ENCODE results near the gene PF4V1.

Gene PF4V1

DNA sequence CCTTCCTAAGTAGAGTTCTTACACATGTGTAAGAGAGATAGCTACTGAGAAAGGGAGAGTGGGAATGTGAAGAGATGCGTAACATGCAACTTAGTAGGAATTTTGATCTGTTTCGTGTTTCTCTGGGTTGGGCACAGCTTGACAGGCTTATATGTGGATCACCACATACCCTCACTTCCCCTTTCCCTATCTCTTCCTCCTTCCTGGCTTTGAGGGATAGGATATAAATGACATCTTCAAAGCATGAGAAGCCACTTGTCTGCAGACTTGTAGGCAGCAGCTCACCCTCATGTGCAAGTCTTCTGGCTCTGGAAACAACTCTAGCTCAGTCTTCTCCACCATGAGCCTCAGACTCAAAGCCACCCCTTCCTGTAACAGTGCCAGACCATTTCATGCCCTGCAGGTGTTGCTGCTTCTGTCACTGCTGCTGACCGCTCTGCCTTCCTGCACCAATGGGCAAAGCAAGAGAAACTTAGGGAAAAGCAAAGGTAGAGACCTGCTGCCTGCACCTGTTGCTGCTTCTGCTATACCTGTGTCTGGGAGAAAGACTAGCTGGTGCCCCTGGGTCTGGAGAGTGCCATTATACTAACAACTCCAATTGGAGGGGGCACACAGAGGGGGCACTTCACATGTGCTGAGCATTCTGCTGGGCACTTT, 5.4 kb upstream of the PF4V1 start:
- no peak for DNase-seq

DNA sequence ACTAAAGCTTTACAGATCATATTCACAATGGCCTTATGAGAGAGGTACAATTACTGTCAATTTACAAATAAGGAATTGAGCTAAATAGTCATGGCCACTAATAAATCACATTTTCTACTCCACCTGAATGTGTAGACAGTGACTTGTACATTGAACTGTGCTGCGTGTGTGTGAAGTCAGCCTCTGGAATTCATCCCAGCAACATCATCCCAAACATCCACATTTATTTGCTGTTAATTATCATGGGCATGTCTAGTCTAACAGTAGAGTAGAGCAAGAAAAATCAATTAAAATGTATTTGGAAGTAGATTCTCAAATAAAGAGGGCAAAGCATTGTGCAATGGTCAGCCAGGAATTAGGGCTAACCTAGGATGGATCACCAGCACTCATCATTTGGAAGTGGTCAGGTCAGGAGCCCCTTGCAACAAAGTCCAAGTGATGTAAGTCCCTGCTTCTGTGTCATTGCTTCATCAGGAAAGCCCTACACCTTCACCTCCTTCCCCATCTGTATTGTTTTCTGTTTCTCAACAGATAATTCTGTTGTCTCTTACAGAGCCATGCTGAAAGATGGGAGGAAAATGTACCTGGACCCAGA, 4.8 kb upstream of the PF4V1 start:
- DNase-seq, result no peak

DNA sequence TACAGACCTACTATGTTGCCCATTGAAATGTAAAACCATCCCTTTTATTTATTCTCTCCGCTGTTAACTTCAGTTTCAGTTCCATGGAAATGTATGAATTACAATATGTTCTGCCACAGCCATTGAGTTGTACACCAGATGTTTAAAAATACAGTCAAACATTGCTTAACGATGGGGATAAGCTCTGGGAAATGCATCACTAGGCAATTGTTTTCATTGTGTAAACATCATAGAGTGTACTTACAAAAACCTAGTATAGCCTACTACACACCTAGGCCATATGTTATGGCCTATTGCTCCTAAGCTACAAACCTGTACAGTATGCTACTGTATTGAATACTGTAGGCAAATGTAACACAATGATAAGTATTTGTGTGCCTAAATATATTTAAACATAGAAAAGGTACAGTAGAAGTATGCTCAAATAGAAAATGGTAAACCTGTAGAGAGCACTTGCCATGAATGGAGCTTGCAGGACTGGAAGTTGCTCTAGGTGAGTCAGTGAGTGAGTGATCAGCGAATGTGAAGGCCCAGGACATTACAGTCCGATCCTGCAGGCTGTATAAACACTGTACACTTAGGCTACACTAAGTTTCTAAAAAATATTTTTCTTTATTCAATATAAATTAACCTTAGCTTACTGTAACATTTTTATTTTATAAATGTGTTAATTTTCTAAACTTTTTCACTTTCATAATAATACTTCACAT, 2.7 kb upstream of the PF4V1 start:
- DNase-seq, result no peak

DNA sequence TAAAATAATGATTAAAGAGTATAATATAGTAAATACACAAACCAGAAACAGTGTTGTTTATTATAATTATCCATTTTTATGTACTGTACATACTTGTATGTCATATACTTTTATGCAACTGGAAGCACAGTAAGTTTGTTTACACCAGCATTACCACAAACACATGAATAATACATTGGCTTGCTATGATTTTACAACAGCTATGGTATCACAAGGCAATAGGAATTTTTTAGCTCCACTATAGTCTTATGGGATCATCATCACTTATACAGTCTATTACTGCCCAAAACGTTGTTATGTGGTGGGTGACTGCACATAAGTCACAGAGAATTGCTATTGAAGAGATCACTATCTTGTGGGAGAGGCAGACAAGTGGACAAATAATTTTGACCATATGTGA, 1.8 kb upstream of the PF4V1 start:
- DNase-seq, result no peak

- DNase-seq, result no peak
Measured at GRCh38 chr4:73852771-73853170, 325 bp upstream of the PF4V1 start.

- no peak for DNase-seq
Measured at GRCh38 chr4:73853718-73854473, 800 bp downstream of the PF4V1 start.

GRCh38 chr4:73855406-73855805, 2.3 kb downstream of the PF4V1 start:
- DNase-seq, result no peak

DNA sequence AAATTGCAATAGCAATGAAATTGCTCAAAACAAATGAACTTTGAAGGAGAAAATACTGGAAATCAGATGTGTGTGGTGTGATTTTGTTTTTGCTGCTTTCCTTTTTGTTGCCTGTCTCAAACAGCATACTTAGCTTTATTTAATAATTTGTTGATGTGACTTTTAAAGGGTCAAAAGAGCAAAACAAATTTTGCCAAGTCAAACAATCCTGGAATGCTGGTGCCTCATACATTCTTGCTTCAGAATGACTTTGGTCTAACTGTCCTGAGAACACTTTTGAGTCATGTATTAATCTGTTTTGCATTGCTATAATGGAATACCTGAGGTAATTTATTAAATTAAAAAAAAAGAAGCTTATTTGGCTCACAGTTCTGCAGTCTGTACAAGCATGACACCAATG, 3.4 kb downstream of the PF4V1 start:
- DNase-seq, result no peak

- no peak for DNase-seq
Measured at GRCh38 chr4:73859614-73860088, 6.6 kb downstream of the PF4V1 start.

- no peak for DNase-seq
Measured at GRCh38 chr4:73860181-73860580, 7.1 kb downstream of the PF4V1 start.

GRCh38 chr4:73860917-73861316, 7.8 kb downstream of the PF4V1 start:
- DNase-seq, result no peak

DNA sequence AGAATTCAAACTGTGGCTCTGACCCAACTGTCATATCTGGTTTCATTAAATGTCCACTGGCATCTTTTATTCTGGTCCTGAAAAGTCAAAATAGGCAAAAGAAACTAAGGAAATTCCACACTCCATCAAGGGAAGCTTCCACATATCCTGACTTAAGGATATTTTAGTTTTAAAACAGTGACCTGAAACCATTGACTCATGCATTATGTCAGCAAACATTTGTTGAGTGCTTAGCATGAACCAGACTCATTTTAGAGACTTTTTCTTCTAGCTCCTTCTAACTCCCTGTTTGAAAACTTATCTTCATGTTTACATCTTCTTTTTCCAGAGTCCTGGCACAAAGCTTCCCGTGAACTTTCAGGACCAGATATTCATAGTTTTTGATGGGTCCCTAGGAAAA, 9.2 kb downstream of the PF4V1 start:
- no peak for DNase-seq

DNA sequence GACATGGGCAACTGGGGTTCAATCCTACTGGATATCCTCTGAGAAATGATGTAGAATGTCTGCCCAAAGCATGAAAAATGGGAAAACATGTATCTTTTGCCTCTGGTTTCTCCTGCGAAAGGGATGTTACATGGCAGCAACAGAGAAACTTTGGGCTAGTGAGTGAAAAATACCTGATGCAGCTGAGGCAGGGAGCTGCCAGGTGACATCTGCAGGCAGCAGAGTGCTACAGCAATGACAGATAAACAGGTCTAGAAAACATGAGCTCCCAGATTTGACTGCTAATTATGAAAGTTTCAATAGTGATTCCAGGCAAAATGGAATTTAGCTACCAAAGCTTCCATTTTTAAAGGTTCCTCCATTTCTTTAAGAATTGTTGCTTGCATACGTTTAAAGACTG, 11.3 kb downstream of the PF4V1 start:
- DNase-seq, result no peak

- DNase-seq, result no peak
Measured at GRCh38 chr4:73864961-73865360, 11.9 kb downstream of the PF4V1 start.

GRCh38 chr4:73865431-73866096, 12.5 kb downstream of the PF4V1 start:
- no peak for DNase-seq

GRCh38 chr4:73866246-73866645, 13.2 kb downstream of the PF4V1 start:
- DNase-seq, result no peak

- DNase-seq, result peak; percentile 2
Measured at GRCh38 chr4:73867783-73868182, 14.7 kb downstream of the PF4V1 start.

GRCh38 chr4:73868206-73869129, 15.4 kb downstream of the PF4V1 start:
- DNase-seq, result no peak

DNA sequence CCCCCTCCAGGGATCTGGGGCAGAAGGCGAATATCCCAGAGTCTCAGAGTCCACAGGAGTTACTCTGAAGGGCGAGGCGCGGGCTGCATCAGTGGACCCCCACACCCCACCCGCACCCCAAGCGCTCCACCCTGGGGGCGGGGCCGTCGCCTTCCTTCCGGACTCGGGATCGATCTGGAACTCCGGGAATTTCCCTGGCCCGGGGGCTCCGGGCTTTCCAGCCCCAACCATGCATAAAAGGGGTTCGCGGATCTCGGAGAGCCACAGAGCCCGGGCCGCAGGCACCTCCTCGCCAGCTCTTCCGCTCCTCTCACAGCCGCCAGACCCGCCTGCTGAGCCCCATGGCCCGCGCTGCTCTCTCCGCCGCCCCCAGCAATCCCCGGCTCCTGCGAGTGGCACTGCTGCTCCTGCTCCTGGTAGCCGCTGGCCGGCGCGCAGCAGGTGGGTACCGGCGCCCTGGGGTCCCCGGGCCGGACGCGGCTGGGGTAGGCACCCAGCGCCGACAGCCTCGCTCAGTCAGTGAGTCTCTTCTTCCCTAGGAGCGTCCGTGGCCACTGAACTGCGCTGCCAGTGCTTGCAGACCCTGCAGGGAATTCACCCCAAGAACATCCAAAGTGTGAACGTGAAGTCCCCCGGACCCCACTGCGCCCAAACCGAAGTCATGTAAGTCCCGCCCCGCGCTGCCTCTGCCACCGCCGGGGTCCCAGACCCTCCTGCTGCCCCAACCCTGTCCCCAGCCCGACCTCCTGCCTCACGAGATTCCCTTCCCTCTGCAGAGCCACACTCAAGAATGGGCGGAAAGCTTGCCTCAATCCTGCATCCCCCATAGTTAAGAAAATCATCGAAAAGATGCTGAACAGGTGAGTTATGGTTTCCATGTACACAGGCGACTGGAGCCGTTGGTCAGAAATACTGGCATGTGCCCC, 16.3 kb downstream of the PF4V1 start, which contains the start of gene CXCL1:
CXCL1 (plus strand) TSS at position 264 of the 926 bp plus-strand sequence; CDS start at position 342, 78 bp downstream.
- no peak for DNase-seq

DNA sequence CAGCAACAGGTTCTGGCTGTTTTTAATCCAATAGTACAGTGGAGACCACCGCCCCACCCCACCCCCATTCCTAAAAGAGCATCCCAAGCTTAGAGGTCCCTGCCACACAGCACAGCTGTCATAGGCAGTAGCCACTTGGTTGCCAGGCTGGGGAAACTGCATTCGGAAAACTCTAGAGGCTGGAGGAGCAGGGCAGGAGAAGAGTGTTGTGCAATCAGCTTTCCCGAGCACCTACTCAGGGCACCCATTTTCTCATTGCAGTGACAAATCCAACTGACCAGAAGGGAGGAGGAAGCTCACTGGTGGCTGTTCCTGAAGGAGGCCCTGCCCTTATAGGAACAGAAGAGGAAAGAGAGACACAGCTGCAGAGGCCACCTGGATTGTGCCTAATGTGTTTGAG, 17.2 kb downstream of the PF4V1 start:
- no peak for DNase-seq

- DNase-seq, result no peak
Measured at GRCh38 chr4:73870768-73871167, 17.7 kb downstream of the PF4V1 start.
